ENCODE data around the gene VSTM2L.
"Not testable (repeated sequence)": the region's sequence is repeated elsewhere in the genome, so short reads cannot be mapped to it uniquely, and the experiment has no call there.

VSTM2L gene

DNA sequence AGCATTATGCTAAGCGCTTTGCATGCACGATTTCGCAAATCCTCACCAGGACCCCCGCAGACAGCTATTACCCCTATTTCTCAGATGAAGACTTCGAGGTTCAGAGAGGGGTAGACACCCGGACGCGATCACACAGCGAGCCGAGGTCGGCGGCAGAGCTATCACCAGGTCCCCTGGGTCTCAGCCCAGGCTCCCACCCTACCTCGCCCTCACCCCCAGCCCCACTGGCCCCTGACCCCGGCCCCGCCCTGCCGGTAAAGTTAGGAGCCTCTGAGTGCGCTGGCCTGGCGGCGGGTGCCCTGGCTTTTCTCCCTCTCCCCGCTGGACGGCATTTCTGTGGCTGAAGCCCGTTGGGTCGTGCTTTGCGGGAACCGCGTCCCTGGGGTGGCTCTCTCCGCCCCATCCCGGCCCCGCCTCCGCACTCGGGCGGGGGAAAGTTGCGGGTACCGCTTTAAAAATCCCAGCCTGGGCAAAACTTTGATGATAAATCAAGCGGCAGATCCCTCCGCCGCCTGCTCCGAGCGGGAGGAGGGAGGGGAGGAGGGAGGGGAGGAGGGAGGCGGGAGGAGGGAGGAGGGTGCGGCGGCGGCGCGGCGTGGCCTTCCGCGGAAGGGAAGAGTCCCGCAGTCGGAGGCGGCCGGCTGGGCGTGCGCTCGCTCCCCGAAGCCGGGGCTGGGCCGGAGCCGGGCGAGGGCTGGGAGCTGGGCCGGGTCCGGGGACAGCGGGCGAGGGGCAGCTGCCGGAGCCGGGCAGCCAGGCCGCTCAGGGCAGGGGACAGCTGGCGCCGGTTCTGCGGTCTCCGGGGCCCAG is at the start of gene VSTM2L:
Gene VSTM2L, plus strand, starts transcription at position 624 of the 810 bp plus-strand sequence. CDS start 224 bp downstream, outside the sequence.
- DNase-seq (ENCODE audit: low read depth) = no peak

DNA sequence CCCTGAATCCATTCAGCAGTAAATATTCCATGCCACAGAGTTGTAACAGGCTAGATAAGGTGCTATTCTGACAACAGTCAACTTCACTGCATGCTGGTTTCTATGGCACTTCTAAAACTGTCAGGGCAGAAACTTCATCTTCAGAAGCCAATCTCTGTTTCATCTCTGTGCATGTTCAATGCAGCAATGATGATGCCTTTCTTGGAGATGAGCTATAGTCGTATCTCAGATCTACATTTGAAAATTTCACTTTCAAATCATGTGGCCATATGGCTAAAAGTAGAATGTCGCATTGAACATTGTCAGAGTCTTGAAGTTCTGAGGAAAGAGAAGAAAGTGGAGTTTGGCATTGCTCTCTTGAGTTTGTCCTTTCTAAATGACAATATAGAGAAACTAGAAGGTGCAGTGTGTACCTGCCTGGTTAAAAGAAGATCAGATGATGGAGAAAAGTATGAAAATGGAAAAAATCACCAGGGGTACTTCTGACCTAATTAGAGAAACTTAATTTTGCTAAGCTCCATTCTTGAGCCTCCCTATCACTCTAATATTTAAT is 49.0 kb upstream of the VSTM2L start:
- DNase-seq (ENCODE audit: low read depth) = no peak

GRCh38 chr20:37856034-37856433 is 46.9 kb upstream of the VSTM2L start:
- DNase-seq (ENCODE audit: low read depth) = not testable (repeated sequence)

DNA sequence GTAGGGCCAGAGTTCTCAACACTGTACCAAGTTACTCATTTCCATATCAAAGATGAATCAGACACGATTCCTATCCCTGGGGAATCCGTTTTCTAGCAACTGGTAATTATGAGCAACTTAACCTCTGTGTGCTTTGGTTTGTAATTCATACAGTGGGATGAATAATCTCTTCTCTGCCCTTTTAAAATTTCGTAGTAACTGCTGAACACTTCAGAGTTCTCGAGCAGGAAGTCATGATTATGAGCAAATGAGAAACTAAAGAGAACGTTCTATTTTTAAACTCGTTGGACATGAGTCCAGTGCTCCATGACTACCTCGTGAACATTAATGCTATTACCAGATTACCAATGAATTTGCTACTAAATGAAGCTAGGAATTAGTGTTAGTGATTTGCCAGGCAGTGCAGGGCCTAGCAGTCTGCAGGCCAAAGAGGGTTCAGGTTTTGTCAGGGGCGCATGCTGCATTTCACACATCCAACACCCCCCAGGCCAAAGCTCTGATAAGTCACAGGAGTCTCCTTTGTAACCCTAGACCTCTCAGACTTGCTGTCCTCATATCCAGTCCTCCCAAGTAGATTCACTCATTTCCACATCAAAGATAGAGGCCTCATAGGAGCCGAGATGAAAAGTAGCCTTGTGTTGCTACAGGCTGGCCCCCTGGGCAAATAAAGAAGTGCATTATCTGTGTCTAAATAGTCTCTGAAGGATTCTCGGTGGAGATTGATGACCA is 45.8 kb upstream of the VSTM2L start:
- DNase-seq (ENCODE audit: low read depth) = no peak

DNA sequence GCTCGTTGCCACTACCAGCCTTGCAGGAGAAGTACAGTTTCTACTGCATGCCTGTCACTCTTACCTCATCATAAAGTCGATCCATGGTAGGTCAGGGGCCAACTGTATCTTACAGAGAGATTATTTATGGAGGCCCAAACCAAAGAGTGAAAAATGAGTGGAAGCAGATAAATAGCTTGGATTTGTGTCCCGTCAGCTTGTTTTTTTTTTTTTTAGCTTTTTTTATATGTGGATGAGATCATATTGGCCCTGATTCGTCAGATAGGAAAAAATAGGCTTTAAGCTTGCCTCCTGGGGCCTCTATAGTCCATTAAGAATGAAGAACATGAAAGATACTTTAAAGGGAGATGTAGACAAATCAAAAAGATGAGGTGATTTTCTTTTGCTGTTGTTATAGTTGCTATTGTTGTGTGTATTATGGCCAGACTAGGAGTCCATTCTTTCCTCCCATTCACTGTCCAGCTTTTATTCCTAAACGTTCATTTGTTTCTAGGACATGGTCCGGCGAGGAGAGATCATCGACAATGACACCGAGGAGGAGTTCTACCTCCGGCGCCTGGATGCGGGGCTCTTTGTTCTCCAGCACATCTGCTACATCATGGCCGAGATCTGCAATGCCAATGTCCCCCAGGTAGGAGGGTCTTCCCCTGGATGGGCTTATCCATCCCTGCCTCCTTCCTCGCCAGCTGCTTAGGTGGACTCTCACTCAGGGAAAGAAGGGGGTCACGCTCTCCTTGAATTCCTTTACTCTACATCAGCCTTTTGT is 43.3 kb upstream of the VSTM2L start:
- no peak for DNase-seq (ENCODE audit: low read depth)

DNA sequence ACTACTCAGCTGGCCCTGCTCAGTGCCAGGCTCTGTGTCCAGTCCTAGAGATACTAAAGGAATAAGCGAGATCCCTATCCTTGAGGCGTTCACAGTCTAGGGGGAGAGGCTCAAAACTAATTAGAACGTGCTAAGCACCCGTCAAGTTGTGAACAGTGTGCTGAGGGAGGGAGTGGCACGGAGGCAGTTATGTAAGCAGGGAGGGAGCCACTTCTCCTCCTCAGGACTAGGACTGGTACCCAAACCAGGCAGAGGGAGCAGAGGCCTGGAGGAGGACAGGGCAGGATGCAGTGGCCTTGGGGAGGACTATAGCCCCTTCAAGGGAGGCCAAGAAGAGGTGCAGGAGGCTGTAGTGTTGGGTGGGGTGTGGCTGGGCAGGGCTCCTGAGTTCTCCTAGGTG is 39.6 kb upstream of the VSTM2L start:
- DNase-seq (ENCODE audit: low read depth) = no peak

GRCh38 chr20:37864298-37864697 is 38.6 kb upstream of the VSTM2L start:
- DNase-seq (ENCODE audit: low read depth) = no peak

- no peak for DNase-seq (ENCODE audit: low read depth)
Observed at GRCh38 chr20:37866051-37866450, 36.9 kb upstream of the VSTM2L start.

GRCh38 chr20:37867289-37868195 is 35.4 kb upstream of the VSTM2L start:
- no peak for DNase-seq (ENCODE audit: low read depth)

GRCh38 chr20:37868851-37869333 is 34.0 kb upstream of the VSTM2L start:
- no peak for DNase-seq (ENCODE audit: low read depth)

DNA sequence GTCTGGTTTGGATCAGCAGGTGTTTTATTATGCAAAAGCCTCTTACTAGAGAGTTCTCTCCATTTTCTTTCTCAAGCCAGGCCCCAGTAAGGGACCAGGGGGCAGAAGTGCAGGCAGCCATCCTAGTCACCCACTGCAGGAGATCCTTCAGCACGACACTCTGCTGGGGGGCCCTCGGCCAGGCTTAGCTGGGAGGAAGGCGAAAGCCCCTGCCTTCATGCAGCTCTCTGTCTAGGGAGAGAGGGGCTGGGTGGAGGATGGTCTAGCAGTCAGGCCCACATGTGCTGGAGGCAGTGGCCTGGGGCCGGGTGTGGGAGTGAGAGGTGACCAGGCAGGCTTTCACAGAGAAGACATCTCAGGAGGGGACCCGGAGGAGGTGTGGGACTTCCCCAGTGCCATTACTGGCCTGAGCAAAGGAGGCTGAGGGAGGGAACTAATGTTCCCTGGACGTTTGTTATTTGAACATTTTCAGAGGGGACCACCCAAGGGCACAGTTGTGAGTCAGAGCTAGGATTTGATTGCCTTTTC is 33.5 kb upstream of the VSTM2L start:
- DNase-seq (ENCODE audit: low read depth) = no peak

DNA sequence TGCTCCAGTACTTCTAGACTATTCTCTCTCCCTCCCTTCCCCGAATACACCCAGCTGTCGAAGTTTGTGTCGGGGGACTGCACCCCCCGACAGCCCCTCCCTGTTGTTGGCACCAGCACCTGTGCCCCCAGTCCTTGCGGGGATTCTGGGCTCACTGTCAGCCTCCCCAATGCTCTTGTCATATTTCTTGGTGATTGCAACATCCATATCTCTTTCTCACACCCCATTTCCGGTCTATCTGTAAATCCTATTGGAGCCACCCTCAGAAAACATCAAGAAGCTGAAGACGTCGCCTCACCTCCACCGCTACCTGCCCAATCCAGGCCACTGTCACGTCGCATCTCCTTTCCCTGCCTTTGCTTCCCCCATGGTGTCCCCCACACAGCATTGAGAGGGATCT is 32.6 kb upstream of the VSTM2L start:
- DNase-seq (ENCODE audit: low read depth) = no peak

- no peak for DNase-seq (ENCODE audit: low read depth)
Observed at GRCh38 chr20:37871751-37872150, 31.2 kb upstream of the VSTM2L start.

DNA sequence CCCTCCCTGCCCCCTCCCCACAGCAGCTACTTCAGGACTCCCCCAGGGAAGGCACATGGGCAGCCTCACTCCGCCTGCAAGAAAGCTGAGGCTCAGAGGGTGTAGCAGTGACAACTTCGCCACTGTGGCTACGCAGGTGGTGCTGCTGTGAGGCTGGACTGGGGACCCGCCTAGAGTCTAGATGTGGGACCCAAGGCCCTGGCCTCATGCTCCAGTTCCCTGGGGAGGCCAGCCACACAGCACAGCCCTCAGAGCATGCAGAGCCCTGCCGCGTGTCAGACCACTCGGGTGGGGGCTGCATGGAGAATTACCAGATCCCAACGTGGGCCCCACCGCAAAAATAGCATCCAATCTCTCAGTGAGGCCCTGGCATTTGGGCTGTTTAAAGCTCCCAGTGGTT is 30.8 kb upstream of the VSTM2L start:
- DNase-seq (ENCODE audit: low read depth) = no peak

DNA sequence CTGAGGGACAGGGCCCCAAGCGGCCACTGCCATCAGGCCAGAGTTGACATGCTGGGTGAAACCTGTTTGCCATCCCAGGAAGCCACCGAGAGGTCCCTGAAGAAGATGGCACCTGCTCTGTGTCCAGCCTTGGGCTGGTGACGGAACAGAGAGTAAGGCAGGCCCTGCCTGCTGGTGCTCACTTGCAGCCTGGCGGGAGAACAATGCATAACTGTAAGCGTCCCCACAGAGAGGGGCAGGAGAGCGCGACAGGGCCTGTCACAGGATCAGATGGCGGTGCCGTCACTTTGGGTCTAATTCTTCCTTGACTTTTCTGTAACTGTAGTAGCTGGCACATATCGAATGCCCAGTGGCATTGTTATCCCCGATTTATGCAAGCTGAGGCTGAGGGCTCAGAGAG is 29.0 kb upstream of the VSTM2L start:
- DNase-seq (ENCODE audit: low read depth) = no peak

GRCh38 chr20:37875460-37876175 is 27.3 kb upstream of the VSTM2L start:
- DNase-seq (ENCODE audit: low read depth) = no peak

DNA sequence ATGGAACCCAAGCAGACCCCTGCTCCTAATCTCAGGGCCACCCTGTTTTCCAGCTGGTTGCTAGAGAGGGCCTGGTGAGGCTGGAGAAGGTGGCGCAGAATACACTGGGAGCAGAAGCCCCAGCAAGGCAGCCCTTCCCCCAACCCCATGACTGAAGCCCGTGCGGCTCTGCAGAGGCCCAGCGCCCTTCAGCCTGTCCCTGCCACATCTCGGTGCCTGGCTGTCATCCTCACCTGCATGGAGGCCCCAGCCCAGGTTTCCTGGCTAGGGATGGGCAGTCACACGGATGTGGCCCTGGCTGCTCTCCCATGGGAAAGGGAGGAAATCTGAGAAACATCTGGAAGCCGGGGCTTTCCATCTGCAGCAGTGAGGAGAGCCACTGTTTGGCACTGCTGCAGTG is 26.1 kb upstream of the VSTM2L start:
- no peak for DNase-seq (ENCODE audit: low read depth)

DNA sequence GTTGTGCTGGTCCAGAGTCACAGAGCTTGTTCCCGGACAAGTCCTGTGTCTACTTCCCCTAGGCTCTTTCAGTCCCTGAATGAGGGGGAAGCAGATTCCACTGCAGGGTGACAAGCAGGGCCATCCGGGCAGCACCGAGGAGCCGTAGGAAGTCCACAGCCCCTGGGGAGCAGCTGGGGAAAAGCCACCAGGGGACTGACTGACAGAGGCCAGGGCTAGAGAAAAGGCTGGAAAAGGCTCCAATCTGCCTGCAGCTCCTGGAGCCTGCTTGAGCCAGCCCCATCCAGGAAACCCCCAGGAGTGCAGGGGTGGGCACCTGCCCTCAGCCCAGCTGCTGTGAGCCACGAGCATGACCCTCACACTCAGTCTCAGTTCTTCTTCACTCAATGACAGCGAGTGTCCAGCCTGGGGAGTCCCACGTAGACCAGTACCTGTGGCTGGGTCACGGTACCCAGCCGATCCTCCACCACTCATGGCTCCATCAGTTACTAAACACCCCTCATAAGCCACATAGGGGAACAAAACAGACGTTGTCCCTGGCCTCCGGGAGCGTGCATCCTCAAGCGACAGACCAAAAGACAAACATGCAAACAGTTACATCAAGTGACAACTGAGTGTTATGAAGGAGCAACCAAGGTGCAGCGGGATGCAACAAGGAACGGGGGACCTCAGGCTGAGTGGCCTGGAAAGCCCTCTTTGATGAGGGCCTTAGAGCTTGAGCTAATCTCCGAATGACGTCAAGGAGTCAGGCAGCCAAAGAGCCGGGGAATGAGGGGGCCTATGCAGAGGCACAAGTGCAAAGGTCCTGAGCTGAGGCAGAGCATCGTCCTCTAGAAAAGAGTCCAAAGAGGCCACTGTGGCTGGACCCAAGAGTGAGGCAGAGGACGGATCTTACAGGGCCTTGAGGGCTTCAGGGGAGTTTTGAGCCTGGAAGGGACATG is 24.8 kb upstream of the VSTM2L start:
- no peak for DNase-seq (ENCODE audit: low read depth)

Data from CMK (cell line).